A375 (cell line): ENCODE data around the gene NAP1L3. TPM values are rescaled to one million over a fixed set of nuclear protein-coding genes. Genes with fewer than 3 reads are reported as not detected.

Source experiments
- total RNA-seq: library from RNA; depleted of rRNA; stranded (reverse); fragments of >200 nt; shearing (Covaris generic); gene quantifications from 2 replicates; pipeline ENCODE4 v1.2.3, GENCODE V29; 2014; rRNA removed

NAP1L3 gene
- total RNA-seq, result 3.8 and 4.0 TPM in 2 replicates

GRCh38 chrX:93673056-93673868 is at the start of gene NAP1L3:
NAP1L3 (minus strand) TSS chrX:93673578; CDS start chrX:93673304, 274 bp downstream.

GRCh38 chrX:93673869-93674271 is 492 bp upstream of the NAP1L3 start, which contains the start of gene FAM133A:
FAM133A (plus strand) TSS chrX:93674206; CDS start chrX:93709420, 35,214 bp downstream.

Other genes with a start within 250 kb of the NAP1L3 start
- 0.38 and 0.42 TPM in 2 replicates for gene FAM133A, start 628 bp upstream of the NAP1L3 start, total RNA-seq